Raji (cell line): Measurements from ENCODE around the gene CAMK2A.

Source experiments
- POLR2A ChIP-seq: IDR thresholded peaks from 2 replicates; pipeline ENCODE4 v1.6.1; 2011; ENCODE audit warnings: low read depth, low read length, control low read depth; ENCODE audit not compliant: insufficient read depth

The CAMK2A gene

GRCh38 chr5:150189728-150190502 lies 99.7 kb downstream of the CAMK2A start, which contains the start of gene SLC6A7:
TSS of gene SLC6A7 (plus strand) at chr5:150190062. CDS start at chr5:150190328, 266 bp downstream.
- TF ChIP-seq POLR2A = no peak

GRCh38 chr5:150189326-150189725 lies 100.2 kb downstream of the CAMK2A start:
- TF ChIP-seq POLR2A = no peak

GRCh38 chr5:150188146-150188842 lies 101.3 kb downstream of the CAMK2A start:
- no peak for TF ChIP-seq POLR2A

DNA sequence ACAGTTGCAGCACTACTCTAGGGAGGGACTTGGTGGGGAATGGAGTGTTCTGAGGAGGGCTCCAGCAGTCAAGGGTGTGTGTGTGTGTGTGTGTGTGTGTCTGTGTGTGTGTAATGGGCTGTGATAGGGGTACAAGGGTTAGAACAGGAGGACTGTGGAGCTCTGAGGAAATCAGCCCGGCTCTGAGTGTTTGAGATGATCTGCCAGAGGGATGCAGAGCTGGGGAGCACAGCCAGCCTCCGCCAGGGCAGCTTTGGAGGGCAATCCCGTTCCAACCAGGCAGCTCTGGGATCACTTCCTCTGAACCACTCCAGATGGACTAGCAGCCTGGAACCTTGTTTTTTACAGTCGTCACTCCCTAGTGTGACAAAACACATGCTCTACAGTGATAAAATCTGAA lies 102.7 kb downstream of the CAMK2A start:
- no peak for TF ChIP-seq POLR2A

- no peak for TF ChIP-seq POLR2A
Observed at GRCh38 chr5:150186137-150186536, 103.4 kb downstream of the CAMK2A start.

GRCh38 chr5:150184990-150185912 lies 104.3 kb downstream of the CAMK2A start:
- TF ChIP-seq POLR2A = no peak

DNA sequence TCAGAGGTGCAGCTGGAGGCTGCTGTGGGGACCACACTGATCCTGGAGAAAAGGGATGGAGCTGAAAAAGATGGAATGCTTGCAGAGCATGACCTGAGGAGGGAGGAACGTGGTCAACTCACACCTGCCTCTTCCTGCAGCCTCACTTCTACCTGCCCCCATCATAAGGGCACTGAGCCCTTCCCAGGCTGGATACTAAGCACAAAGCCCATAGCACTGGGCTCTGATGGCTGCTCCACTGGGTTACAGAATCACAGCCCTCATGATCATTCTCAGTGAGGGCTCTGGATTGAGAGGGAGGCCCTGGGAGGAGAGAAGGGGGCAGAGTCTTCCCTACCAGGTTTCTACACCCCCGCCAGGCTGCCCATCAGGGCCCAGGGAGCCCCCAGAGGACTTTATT lies 105.6 kb downstream of the CAMK2A start:
- no peak for TF ChIP-seq POLR2A

DNA sequence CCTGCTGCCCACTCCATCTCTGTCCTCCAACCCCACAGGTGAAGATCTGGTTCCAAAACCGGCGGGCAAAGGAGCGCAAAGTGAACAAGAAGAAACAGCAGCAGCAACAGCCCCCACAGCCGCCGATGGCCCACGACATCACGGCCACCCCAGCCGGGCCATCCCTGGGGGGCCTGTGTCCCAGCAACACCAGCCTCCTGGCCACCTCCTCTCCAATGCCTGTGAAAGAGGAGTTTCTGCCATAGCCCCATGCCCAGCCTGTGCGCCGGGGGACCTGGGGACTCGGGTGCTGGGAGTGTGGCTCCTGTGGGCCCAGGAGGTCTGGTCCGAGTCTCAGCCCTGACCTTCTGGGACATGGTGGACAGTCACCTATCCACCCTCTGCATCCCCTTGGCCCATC lies 106.1 kb downstream of the CAMK2A start:
- TF ChIP-seq POLR2A = no peak

GRCh38 chr5:150182774-150183173 lies 106.8 kb downstream of the CAMK2A start:
- no peak for TF ChIP-seq POLR2A

- no peak for TF ChIP-seq POLR2A
Observed at GRCh38 chr5:150181766-150182545, 107.6 kb downstream of the CAMK2A start.

DNA sequence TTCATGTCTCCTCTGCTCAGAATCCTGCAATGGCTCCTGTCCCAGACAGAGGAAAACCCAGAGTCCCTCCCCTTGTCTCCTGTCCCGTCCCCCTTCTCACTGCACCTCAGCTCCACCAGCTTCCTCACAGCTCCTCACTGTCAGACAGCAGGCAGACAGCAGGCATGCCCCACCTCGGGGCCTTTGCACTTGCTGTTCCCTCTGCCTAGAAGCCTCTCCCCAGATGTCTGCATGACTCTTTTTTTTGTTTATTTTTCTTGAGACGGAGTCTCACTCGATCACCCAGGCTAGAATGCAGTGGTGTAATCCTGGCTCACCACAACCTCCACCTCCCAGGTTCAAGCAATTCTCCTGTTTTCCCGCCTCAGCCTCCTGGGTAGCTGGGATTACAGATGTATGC lies 108.5 kb downstream of the CAMK2A start:
- no peak for TF ChIP-seq POLR2A

DNA sequence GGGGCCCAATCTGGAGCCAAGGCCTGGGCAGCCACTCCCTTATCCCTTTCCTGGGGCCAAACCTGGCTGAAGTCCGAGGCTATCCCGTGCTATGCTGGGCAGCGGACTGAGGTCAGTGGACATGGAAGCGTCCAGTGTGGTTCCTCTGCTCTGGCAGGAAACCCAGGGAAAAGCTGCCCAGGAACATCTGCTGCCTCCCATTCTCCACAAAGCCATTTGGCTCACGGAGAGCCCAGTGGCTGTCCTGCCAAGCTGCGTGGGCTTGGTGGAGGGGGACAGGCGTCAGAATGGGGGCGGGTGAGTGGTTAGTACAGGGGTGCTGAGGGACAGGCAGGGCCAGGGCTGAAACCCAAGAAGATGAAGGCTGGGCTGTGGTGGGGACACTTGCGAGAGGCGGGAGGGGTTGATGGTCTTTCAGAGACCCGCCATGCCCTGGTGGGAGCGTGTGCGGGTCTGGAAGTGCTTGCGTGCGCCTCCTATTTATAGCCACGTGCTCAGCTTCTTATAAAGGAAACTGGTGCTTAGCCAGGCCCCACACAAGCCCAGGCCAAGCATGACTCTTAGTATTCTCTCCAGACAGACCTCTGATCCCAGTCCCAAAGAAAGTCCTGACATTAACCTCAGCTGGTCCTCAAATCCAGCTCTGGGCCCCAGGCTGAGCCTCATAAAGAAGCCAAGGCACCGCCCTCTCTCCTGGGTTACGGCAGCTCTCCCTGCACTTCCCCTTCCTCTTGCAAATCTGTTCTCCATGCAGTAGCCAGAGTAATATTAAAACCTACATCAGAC lies 109.1 kb downstream of the CAMK2A start:
- TF ChIP-seq POLR2A = no peak

DNA sequence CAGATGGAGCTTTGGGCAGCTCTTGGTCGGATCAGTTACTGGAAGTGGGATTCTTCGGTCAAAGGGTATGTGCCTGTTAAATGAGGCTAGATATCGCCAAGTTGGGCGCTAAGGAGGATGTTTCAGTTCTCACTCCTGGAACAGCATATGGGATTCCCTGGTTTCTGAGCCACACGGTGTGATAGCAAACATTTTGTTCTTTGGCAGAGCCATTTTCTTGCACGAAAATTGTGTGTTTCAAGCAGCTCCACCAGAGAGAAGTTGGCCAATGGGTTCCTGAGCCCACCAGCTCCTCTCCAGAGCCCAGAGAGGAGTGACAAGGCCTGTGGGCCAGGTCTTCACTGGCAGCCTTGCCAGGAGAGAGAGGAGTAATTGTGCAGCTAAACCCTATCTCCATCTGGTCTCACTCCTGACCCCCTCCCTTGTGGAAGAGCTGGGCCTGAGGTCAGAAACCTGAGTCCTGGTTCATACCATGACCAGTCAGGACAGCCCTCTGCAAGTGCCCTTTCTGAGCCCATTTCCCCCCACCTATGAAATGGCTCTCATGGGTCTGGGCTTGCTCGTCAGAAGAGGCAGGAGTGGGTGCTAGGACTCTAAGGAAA lies 110.5 kb downstream of the CAMK2A start:
- no peak for TF ChIP-seq POLR2A
